ENCODE results near the gene C2orf92.
A peak's percentile ranks its signal among the peaks of the same experiment; 100 is the strongest.

C2orf92 gene

DNA sequence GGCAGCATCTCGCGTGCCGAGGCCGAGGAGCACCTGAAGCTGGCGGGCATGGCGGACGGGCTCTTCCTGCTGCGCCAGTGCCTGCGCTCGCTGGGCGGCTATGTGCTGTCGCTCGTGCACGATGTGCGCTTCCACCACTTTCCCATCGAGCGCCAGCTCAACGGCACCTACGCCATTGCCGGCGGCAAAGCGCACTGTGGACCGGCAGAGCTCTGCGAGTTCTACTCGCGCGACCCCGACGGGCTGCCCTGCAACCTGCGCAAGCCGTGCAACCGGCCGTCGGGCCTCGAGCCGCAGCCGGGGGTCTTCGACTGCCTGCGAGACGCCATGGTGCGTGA lies 54.5 kb downstream of the C2orf92 start:
- H3K36me3 Mint-ChIP-seq = peaks cover 28% of the 10 kb centered on the region
- H3K4me3 Mint-ChIP-seq = no peak overlapping the region

GRCh38 chr2:97724501-97724900 lies 55.0 kb downstream of the C2orf92 start:
- peaks cover 81% of the 10 kb centered on the region for H3K4me1 Mint-ChIP-seq
- no peaks in the 10 kb centered on the region for H3K9me3 Mint-ChIP-seq
- peaks cover 29% of the 10 kb centered on the region for H3K36me3 Mint-ChIP-seq
- H3K4me3 Mint-ChIP-seq = no peak overlapping the region
- H3K27ac Mint-ChIP-seq = peak overlapping the region; percentile 86
- no peaks in the 10 kb centered on the region for H3K27me3 Mint-ChIP-seq

More for the DNA sequence above, 54.5 kb downstream of the C2orf92 start:
- Mint-ChIP-seq H3K9me3 (no peaks in the 10 kb centered on the region), H3K27ac (no peak overlapping the region), H3K4me1 (peaks cover 81% of the 10 kb centered on the region), H3K27me3 (no peaks in the 10 kb centered on the region)

DNA sequence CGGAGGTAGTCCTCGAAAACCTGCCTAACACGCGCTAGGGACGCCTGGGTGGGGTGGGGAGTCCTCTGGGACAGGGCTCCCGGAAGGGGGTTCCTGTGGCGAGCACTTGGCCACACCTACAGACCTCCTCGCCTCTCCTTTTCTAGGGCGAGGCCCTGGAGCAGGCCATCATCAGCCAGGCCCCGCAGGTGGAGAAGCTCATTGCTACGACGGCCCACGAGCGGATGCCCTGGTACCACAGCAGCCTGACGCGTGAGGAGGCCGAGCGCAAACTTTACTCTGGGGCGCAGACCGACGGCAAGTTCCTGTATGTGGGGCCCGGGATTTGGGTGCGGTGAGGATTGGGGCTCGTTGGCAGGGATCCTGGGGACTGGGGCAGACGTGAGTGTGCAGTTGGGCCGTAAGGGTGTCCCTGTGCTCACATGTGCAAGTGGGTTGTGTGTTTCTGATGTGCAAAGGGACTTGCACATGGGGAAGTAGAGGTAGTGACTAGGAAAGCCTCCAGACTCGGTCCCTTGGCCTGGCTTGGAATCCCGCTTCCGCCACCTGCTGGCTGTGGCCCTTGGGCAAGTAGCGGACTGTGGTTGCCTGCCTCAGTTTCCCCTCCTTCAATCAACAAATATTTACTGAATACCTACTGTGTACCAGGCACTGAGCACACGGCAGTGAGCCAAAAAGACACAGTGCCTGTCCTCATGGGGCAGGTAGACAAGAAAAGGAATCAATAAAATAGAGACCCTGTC lies 55.6 kb downstream of the C2orf92 start:
- Mint-ChIP-seq H3K4me1 (peaks cover 78% of the 10 kb centered on the region), H3K27me3 (no peaks in the 10 kb centered on the region), H3K36me3 (peaks cover 32% of the 10 kb centered on the region), H3K4me3 (no peak overlapping the region), H3K9me3 (no peaks in the 10 kb centered on the region), H3K27ac (peak overlapping the region; percentile 8)

DNA sequence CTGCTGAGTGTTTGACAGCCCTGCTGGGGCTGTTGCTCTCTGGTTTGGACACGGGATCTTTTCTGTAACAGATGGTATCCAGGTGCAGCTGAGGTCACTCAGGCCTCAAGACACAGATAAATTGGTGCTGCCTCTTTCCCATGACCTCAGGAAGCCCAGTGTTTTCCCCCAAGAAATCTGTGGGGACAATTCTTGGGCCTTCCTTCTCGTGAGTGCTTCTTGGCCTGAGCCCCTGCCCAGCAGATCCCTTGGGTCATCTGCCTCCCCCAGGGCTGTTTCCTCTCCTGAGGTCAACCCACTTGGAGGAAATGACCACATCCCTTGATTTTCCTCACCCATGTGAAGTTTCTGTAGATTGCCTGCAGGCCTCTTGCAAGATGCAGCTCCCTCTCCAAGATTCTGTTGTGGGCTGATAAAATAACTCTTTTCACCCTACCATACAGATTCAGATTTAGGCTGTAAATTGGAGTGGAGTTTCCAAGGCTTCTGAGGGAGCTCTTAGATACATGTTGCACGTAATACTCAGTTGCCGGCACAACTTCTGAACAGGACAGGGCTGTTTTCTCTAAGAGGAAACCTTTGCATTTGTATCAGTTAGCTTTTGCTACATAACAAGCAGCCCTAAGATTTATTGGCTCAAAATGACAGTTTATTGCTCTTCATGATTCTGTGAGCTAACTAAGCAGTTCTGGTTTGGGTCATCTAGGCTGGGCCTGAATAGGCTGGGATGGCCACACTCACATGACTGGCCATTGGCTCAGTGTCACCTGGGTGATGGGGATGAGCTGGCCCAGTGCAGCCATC lies 57.0 kb downstream of the C2orf92 start:
- no peaks in the 10 kb centered on the region for H3K9me3 Mint-ChIP-seq
- peaks cover 78% of the 10 kb centered on the region for H3K4me1 Mint-ChIP-seq
- H3K4me3 Mint-ChIP-seq = no peak overlapping the region
- H3K27me3 Mint-ChIP-seq = no peaks in the 10 kb centered on the region
- peaks cover 28% of the 10 kb centered on the region for H3K36me3 Mint-ChIP-seq
- peak overlapping the region; percentile 52 for H3K27ac Mint-ChIP-seq

- peak overlapping the region; percentile 91 for H3K27ac Mint-ChIP-seq
- H3K4me1 Mint-ChIP-seq = peaks cover 80% of the 10 kb centered on the region
- peaks cover 29% of the 10 kb centered on the region for H3K36me3 Mint-ChIP-seq
- no peak overlapping the region for H3K4me3 Mint-ChIP-seq
- no peaks in the 10 kb centered on the region for H3K27me3 Mint-ChIP-seq
- H3K9me3 Mint-ChIP-seq = no peaks in the 10 kb centered on the region
Measured at GRCh38 chr2:97727296-97727695, 57.8 kb downstream of the C2orf92 start.

GRCh38 chr2:97728091-97728731 lies 58.7 kb downstream of the C2orf92 start:
- H3K9me3 Mint-ChIP-seq = no peaks in the 10 kb centered on the region
- peak overlapping the region; percentile 91 for H3K27ac Mint-ChIP-seq
- no peak overlapping the region for H3K4me3 Mint-ChIP-seq
- no peaks in the 10 kb centered on the region for H3K27me3 Mint-ChIP-seq
- peaks cover 27% of the 10 kb centered on the region for H3K36me3 Mint-ChIP-seq
- H3K4me1 Mint-ChIP-seq = peaks cover 75% of the 10 kb centered on the region

GRCh38 chr2:97730245-97730644 lies 60.7 kb downstream of the C2orf92 start:
- Mint-ChIP-seq H3K4me3 (no peak overlapping the region), H3K4me1 (peaks cover 63% of the 10 kb centered on the region), H3K27me3 (no peaks in the 10 kb centered on the region), H3K9me3 (no peaks in the 10 kb centered on the region), H3K27ac (peak overlapping the region; percentile 35), H3K36me3 (peaks cover 27% of the 10 kb centered on the region)

- peaks cover 26% of the 10 kb centered on the region for H3K36me3 Mint-ChIP-seq
- H3K4me1 Mint-ChIP-seq = peaks cover 54% of the 10 kb centered on the region
- H3K4me3 Mint-ChIP-seq = no peak overlapping the region
- no peaks in the 10 kb centered on the region for H3K9me3 Mint-ChIP-seq
- no peaks in the 10 kb centered on the region for H3K27me3 Mint-ChIP-seq
- peak overlapping the region; percentile 74 for H3K27ac Mint-ChIP-seq
Measured at GRCh38 chr2:97731274-97732020, 61.9 kb downstream of the C2orf92 start.

- Mint-ChIP-seq H3K9me3 (no peaks in the 10 kb centered on the region), H3K4me1 (peaks cover 42% of the 10 kb centered on the region), H3K27ac (no peak overlapping the region), H3K36me3 (peaks cover 25% of the 10 kb centered on the region), H3K4me3 (no peak overlapping the region), H3K27me3 (no peaks in the 10 kb centered on the region)
Measured at GRCh38 chr2:97732436-97733340, 63.2 kb downstream of the C2orf92 start.

DNA sequence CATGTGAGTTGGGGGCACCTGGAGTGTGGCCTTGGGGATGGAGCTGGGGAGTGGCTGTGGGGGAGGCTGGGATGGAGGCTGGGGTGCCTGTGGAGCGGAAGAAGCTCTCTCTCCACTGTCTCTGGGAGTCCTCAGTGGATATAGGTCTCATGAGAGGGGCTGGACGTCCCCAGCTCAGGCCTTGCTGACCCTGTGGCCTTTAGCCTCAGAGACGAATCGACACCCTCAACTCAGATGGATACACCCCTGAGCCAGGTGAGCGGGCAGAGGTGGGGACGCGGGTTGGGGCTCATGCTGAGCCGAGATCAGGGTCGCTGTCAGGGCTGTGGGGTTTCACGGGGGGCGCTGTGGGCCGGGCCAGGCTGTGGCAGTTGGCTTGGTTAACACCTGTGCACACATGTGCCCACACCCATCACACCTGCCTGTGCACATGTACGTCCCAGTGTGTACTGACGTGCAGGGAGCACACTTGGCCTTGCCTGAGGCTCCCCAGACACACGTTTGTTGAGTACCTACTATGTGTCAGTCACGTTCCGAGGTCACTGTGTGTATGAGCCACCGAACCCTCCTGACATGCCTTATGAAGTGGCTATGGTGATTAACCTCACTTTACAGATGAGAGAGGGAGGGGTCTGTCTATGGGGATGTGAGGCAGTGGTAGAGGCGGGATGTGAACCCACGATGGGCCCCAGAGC lies 64.0 kb downstream of the C2orf92 start:
- no peak overlapping the region for H3K4me3 Mint-ChIP-seq
- no peaks in the 10 kb centered on the region for H3K9me3 Mint-ChIP-seq
- H3K4me1 Mint-ChIP-seq = peaks cover 34% of the 10 kb centered on the region
- H3K27ac Mint-ChIP-seq = no peak overlapping the region
- no peaks in the 10 kb centered on the region for H3K27me3 Mint-ChIP-seq
- peaks cover 23% of the 10 kb centered on the region for H3K36me3 Mint-ChIP-seq

- Mint-ChIP-seq H3K9me3 (no peaks in the 10 kb centered on the region), H3K4me3 (no peak overlapping the region), H3K27ac (no peak overlapping the region), H3K4me1 (peaks cover 27% of the 10 kb centered on the region), H3K27me3 (no peaks in the 10 kb centered on the region), H3K36me3 (peaks cover 21% of the 10 kb centered on the region)
Measured at GRCh38 chr2:97734061-97735051, 64.8 kb downstream of the C2orf92 start.

- H3K27me3 Mint-ChIP-seq = no peaks in the 10 kb centered on the region
- no peaks in the 10 kb centered on the region for H3K9me3 Mint-ChIP-seq
- H3K27ac Mint-ChIP-seq = no peak overlapping the region
- peaks cover 16% of the 10 kb centered on the region for H3K36me3 Mint-ChIP-seq
- H3K4me1 Mint-ChIP-seq = peaks cover 22% of the 10 kb centered on the region
- H3K4me3 Mint-ChIP-seq = no peak overlapping the region
Measured at GRCh38 chr2:97735161-97735561, 65.6 kb downstream of the C2orf92 start.

GRCh38 chr2:97736185-97736584 lies 66.7 kb downstream of the C2orf92 start:
- Mint-ChIP-seq H3K4me1 (peaks cover 23% of the 10 kb centered on the region), H3K4me3 (no peak overlapping the region), H3K27me3 (no peaks in the 10 kb centered on the region), H3K9me3 (no peaks in the 10 kb centered on the region), H3K36me3 (peaks cover 17% of the 10 kb centered on the region), H3K27ac (peak overlapping the region; percentile 90)

Data from activated naive CD4-positive, alpha-beta T cell treated with anti-CD3 and anti-CD28 coated beads, Interleukin-2, amount 50 U/mL, for 24 hours (primary cell).